SK-N-MC (cell line): ENCODE data around the gene PTPN22.
A peak's percentile ranks its signal among the peaks of the same experiment; 100 is the strongest.
"Not testable (repeated sequence)": the region's sequence is repeated elsewhere in the genome, so short reads cannot be mapped to it uniquely, and the experiment has no call there.

Experiments
- DNase-seq: peaks from one replicate; pipeline ENCODE4 v3.0.0-alpha.2; 2011; ENCODE audit warnings: low read depth, low spot score
- H3K27ac ChIP-seq: fragments of 200-600 bp; sonication (generic); 2 replicates; pipeline ENCODE4 v1.5.1; 2016; ENCODE audit warnings: mixed run types
- H3K36me3 ChIP-seq: fragments of 200-600 bp; sonication (generic); 2 replicates; pipeline ENCODE4 v1.6.1; 2017; ENCODE audit warnings: antibody characterized with exemption, low read length, mixed read lengths; ENCODE audit not compliant: insufficient read depth
- H3K4me3 ChIP-seq: fragments of 200-600 bp; sonication (generic); 2 replicates; pipeline ENCODE4 v1.5.1; 2016
- H3K9ac ChIP-seq: fragments of 200-600 bp; sonication (generic); 2 replicates; pipeline ENCODE4 v1.8.0; 2017; ENCODE audit warnings: mixed run types, mixed read lengths; ENCODE audit not compliant: insufficient read length
- H3K9me3 ChIP-seq: fragments of 200-600 bp; sonication (generic); 2 replicates; pipeline ENCODE4 v1.6.1; 2017; ENCODE audit warnings: low read depth, mild to moderate bottlenecking, antibody characterized with exemption, low read length, moderate library complexity, mixed read lengths
- EZH2 ChIP-seq: fragments of 200-600 bp; sonication (generic); IDR thresholded peaks from one replicate; pipeline ENCODE4 v1.6.1; 2017; ENCODE audit warnings: antibody characterized with exemption
- FOXP2 ChIP-seq: optimal IDR thresholded peaks from 2 replicates; pipeline ENCODE3; 2011; ENCODE audit warnings: mild to moderate bottlenecking, moderate library complexity; ENCODE audit not compliant: insufficient read depth; ENCODE audit errors: extremely low read length, control extremely low read depth
- POLR2AphosphoS5 ChIP-seq: IDR thresholded peaks from 2 replicates; pipeline ENCODE4 v1.6.1; 2012; ENCODE audit warnings: mild to moderate bottlenecking, low read depth, low read length, borderline replicate concordance

The PTPN22 gene

GRCh38 chr1:113858982-113859381 lies 12.5 kb downstream of the PTPN22 start:
- peaks cover 11% of the 10 kb centered on the region for H3K36me3 ChIP-seq
- DNase-seq = no peak
- H3K27ac ChIP-seq = peak overlapping the region; percentile 95
- TF ChIP-seq EZH2 (no peak), FOXP2 (no peak), POLR2AphosphoS5 (no peak)
- peak overlapping the region; percentile 58 for H3K9ac ChIP-seq
- peak overlapping the region; percentile 19 for H3K4me3 ChIP-seq
- H3K9me3 ChIP-seq = no peaks in the 10 kb centered on the region

DNA sequence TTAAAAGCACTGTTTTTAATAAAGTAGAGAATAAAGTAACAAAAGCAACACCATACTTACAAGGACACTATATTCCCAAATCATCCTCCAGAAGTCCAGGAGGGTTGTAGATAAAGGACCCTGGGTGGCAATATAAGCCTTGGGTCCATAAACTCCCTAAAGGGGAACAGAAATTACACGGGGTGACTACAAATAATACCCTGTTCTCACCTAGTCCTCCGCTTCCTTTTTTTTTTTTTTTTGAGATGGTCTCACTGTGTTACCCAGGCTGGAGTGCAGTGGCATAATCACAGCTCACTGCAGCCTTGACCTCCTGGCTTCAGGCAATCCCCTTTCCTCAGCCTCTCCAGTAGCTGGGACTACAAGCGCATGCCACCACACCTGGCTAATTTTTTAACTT lies 13.1 kb downstream of the PTPN22 start:
- H3K9me3 ChIP-seq = no peaks in the 10 kb centered on the region
- H3K9ac ChIP-seq = no peak overlapping the region
- H3K36me3 ChIP-seq = peaks cover 11% of the 10 kb centered on the region
- TF ChIP-seq EZH2 (no peak), POLR2AphosphoS5 (no peak), FOXP2 (no peak)
- peak overlapping the region; percentile 95 for H3K27ac ChIP-seq
- no peak overlapping the region for H3K4me3 ChIP-seq
- no peak for DNase-seq

DNA sequence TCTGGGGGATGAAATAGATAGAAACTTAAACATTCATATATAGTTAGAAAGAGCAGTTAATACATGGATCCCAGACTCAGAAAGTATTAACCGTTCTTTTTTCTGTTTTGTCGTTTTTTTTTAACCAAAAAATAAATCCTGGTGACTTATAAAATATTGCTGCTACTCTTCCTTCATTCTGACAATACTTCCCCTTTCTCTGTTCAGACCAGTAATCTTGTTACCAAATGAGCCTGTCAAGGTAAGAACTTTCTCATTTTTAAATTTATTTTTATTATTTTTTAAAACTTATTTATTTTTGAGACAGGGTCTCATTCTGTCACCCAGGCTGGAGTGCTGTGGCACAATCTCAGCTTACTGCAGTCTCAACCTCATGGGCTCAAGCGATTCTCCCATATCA lies 13.7 kb downstream of the PTPN22 start:
- Histone ChIP-seq H3K36me3 (peaks cover 11% of the 10 kb centered on the region), H3K4me3 (no peak overlapping the region), H3K27ac (peak overlapping the region; percentile 95), H3K9me3 (no peaks in the 10 kb centered on the region), H3K9ac (no peak overlapping the region)
- DNase-seq = no peak
- TF ChIP-seq EZH2 = no peak
- TF ChIP-seq FOXP2 = no peak
- no peak for TF ChIP-seq POLR2AphosphoS5

DNA sequence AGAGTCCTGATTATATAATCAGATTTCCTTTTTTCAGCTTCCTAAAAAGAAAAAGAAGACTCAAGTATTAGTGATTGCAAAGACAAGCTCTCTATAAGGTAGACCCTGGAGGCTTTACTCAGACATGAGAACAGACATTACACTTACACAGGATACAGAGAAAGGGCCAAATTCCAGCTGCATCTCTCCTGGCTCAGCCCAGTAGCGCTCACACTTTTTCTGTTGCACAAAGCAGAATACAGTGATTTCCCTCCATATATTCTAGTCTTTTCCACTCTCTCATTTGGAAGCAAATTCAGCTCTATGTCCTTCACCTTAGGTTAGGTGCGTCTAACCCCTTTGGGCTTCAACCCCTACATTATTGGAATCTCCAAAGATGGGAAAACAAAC lies 15.1 kb downstream of the PTPN22 start:
- peak overlapping the region; percentile 52 for H3K9ac ChIP-seq
- no peak for DNase-seq
- H3K27ac ChIP-seq = peak overlapping the region; percentile 95
- H3K9me3 ChIP-seq = no peaks in the 10 kb centered on the region
- peaks cover 11% of the 10 kb centered on the region for H3K36me3 ChIP-seq
- 0 out of 2 replicates have a peak overlapping the region, but pooled peaks have one; percentile 1 for H3K4me3 ChIP-seq
- TF ChIP-seq POLR2AphosphoS5 (no peak), FOXP2 (no peak), EZH2 (no peak)

GRCh38 chr1:113855630-113856400 lies 15.7 kb downstream of the PTPN22 start:
- H3K36me3 ChIP-seq = peaks cover 11% of the 10 kb centered on the region
- no peak for DNase-seq
- TF ChIP-seq EZH2 = no peak
- no peak for TF ChIP-seq FOXP2
- no peak for TF ChIP-seq POLR2AphosphoS5

GRCh38 chr1:113854234-113854633 lies 17.3 kb downstream of the PTPN22 start:
- H3K9me3 ChIP-seq = no peaks in the 10 kb centered on the region
- TF ChIP-seq FOXP2 = no peak
- TF ChIP-seq EZH2 = no peak
- no peak for TF ChIP-seq POLR2AphosphoS5
- peak overlapping the region; percentile 60 for H3K27ac ChIP-seq
- no peak overlapping the region for H3K9ac ChIP-seq
- DNase-seq = no peak
- H3K4me3 ChIP-seq = no peak overlapping the region
- peaks cover 11% of the 10 kb centered on the region for H3K36me3 ChIP-seq

More at GRCh38 chr1:113855630-113856400, 15.7 kb downstream of the PTPN22 start:
- Histone ChIP-seq H3K9ac (peak overlapping the region; percentile 52), H3K9me3 (no peaks in the 10 kb centered on the region), H3K27ac (peak overlapping the region; percentile 95), H3K4me3 (no peak overlapping the region)

DNA sequence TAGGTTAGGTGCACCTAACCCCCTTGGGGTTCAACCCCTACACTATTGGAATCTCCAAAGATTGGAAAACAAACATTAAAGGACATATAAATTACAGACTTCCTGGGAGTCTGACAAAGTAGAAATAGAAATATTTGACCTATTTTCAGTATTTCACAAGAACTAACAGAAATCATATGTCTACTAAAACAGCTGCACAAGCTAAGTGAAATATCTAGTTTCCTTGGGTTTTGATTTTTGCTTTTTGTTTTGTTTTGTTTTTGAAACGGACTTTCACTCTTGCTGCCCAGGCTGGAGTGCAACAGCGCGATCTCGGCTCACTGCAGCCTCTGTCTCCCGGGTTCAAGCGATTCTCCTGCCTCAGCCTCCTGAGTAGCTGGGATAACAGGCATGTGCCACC lies 18.8 kb downstream of the PTPN22 start:
- not testable (repeated sequence) for DNase-seq, H3K9me3 ChIP-seq, H3K9ac ChIP-seq, H3K4me3 ChIP-seq
- H3K36me3 ChIP-seq = peaks cover 21% of the 10 kb centered on the region
- H3K27ac ChIP-seq = peak overlapping the region; percentile 100

GRCh38 chr1:113850127-113850796 lies 21.2 kb downstream of the PTPN22 start:
- H3K4me3 ChIP-seq = peak overlapping the region; percentile 55
- H3K9me3 ChIP-seq = peaks cover 13% of the 10 kb centered on the region; the same call in 1 of the 2 replicates
- TF ChIP-seq POLR2AphosphoS5 = peak; percentile 72; the same call in 1 of the 2 replicates
- TF ChIP-seq FOXP2 = no peak
- peak overlapping the region; percentile 100 for H3K27ac ChIP-seq
- DNase-seq = peak; percentile 98
- H3K9ac ChIP-seq = peak overlapping the region; percentile 75
- peaks cover 45% of the 10 kb centered on the region for H3K36me3 ChIP-seq

GRCh38 chr1:113849072-113849471 lies 22.4 kb downstream of the PTPN22 start:
- peaks cover 13% of the 10 kb centered on the region; the same call in 1 of the 2 replicates for H3K9me3 ChIP-seq

More at GRCh38 chr1:113849072-113849471, 22.4 kb downstream of the PTPN22 start:
- H3K9ac ChIP-seq = peak overlapping the region; percentile 62
- TF ChIP-seq EZH2 (no peak), FOXP2 (no peak), POLR2AphosphoS5 (peak; percentile 36; the same call in 1 of the 2 replicates)
- H3K36me3 ChIP-seq = peaks cover 36% of the 10 kb centered on the region
- H3K27ac ChIP-seq = peak overlapping the region; percentile 100
- DNase-seq = peak; percentile 80
- peak overlapping the region; percentile 23; the same call in 1 of the 2 replicates for H3K4me3 ChIP-seq
